GM12865 (cell line): ENCODE measurements around the gene RBM39.

Experiments
- DNase-seq: peaks from one replicate; pipeline ENCODE4 v3.0.0; 2010; ENCODE audit warnings: low read depth
- H3K4me3 ChIP-seq: 2 replicates; pipeline ENCODE4 v1.5.1; 2011; ENCODE audit warnings: mild to moderate bottlenecking, low read depth, low read length, control low read depth
- CTCF ChIP-seq: IDR thresholded peaks from 2 replicates; pipeline ENCODE4 v1.5.1; 2011; ENCODE audit warnings: low read length, control low read depth, low read depth, inconsistent platforms; ENCODE audit not compliant: insufficient read depth; ENCODE audit errors: missing control alignments

RBM39 gene

GRCh38 chr20:35681960-35682359 is 60.1 kb downstream of the RBM39 start:
- H3K4me3 ChIP-seq: no peak overlapping the region
- no peak for TF ChIP-seq CTCF
- no peak for DNase-seq

DNA sequence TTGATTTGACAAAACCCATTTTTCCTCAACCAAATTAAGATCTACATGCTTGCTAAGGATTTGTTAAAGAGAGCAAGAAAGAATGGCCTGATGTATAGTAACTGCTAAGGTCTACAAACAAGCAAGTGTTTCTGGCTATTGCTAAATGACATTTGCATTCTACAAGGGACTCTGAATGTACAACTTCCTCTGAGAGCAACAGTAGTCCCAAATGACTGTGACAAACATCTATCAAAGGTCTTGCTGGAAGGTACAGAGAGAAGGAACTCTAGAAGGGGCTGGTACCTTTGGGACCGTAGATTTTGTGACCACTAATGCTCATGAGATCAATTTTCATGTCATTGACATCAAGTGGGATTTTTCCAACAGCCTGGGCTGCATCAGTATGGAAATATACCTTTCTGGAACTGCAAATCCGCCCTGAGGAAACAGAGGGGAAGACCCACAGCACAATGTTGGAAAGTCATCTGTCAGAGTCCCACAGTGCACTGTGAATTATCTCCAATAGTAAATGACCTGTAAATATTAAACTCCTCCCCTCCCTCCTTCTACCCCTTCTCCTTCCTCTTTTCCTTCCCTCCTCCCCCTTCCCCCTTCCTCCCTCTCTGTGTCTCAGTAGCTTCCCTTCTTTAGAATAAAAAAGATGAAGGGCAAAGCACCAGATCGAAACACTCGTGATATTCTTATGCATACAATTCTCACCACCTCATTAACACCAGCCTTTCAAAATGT is 61.4 kb downstream of the RBM39 start:
- H3K4me3 ChIP-seq: no peak overlapping the region
- TF ChIP-seq CTCF: no peak
- DNase-seq: no peak

- H3K4me3 ChIP-seq: no peak overlapping the region
- TF ChIP-seq CTCF: no peak
- no peak for DNase-seq
These were observed 67.1 kb downstream of the RBM39 start for GRCh38 chr20:35674921-35675320.

GRCh38 chr20:35673884-35674283 is 68.2 kb downstream of the RBM39 start:
- no peak for TF ChIP-seq CTCF
- no peak for DNase-seq

GRCh38 chr20:35669681-35670080 is 72.4 kb downstream of the RBM39 start:
- DNase-seq: no peak
- H3K4me3 ChIP-seq: no peak overlapping the region
- no peak for TF ChIP-seq CTCF

More at GRCh38 chr20:35673884-35674283, 68.2 kb downstream of the RBM39 start:
- no peak overlapping the region for H3K4me3 ChIP-seq

DNA sequence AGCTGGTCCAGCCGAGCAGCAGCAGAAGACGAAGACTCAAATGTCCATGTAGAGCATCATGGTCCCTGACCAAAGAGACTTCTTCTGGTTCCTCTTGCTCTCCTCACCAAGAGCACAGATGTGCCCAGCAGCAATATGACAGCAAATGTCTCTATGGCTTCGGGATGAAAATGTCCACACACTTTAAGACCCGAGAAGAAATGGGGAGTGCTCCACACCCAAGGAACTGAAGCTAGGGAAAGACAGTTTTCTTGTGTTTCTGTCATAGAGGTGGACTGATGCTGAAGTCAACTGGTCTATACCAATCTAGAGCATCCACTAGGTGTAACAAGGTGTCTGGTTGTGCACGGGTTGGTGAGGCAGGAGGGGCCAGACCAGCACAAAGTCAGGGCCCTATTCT is 72.8 kb downstream of the RBM39 start:
- no peak for TF ChIP-seq CTCF
- no peak for DNase-seq
- no peak overlapping the region for H3K4me3 ChIP-seq

- no peak for DNase-seq
- no peak overlapping the region for H3K4me3 ChIP-seq
- no peak for TF ChIP-seq CTCF
These were observed 76.1 kb downstream of the RBM39 start for GRCh38 chr20:35665949-35666288.
